ENCODE measurements around the gene CCNF. TPM values are rescaled to one million over a fixed set of nuclear protein-coding genes. Genes with fewer than 3 reads are reported as not detected.

The CCNF gene
- total RNA-seq, 1 experiment from 2014 or later, result 64.7 TPM

GRCh38 chr16:2484898-2485508, 55.8 kb downstream of the CCNF start:
- DNase-seq (ENCODE audit: low read depth), result no peak

GRCh38 chr16:2485811-2486507, 56.7 kb downstream of the CCNF start:
- DNase-seq (ENCODE audit: low read depth), result no peak

GRCh38 chr16:2486645-2487516, 57.6 kb downstream of the CCNF start:
- DNase-seq (ENCODE audit: low read depth), result no peak

GRCh38 chr16:2487517-2487842, 58.2 kb downstream of the CCNF start:
- DNase-seq (ENCODE audit: low read depth), result no peak

GRCh38 chr16:2487903-2488531, 58.8 kb downstream of the CCNF start:
- no peak for DNase-seq (ENCODE audit: low read depth)

- DNase-seq (ENCODE audit: low read depth), result no peak
Observed at GRCh38 chr16:2489581-2489980, 60.3 kb downstream of the CCNF start.

GRCh38 chr16:2490190-2491105, 61.2 kb downstream of the CCNF start:
- no peak for DNase-seq (ENCODE audit: low read depth)

- no peak for DNase-seq (ENCODE audit: low read depth)
Observed at GRCh38 chr16:2492292-2492691, 63.0 kb downstream of the CCNF start.

- DNase-seq (ENCODE audit: low read depth), result no peak
Observed at GRCh38 chr16:2493605-2494004, 64.4 kb downstream of the CCNF start.

GRCh38 chr16:2494616-2495015, 65.4 kb downstream of the CCNF start:
- no peak for DNase-seq (ENCODE audit: low read depth)

GRCh38 chr16:2495041-2495440, 65.8 kb downstream of the CCNF start:
- DNase-seq (ENCODE audit: low read depth), result no peak

- no peak for DNase-seq (ENCODE audit: low read depth)
Observed at GRCh38 chr16:2496223-2497115, 67.2 kb downstream of the CCNF start.

- DNase-seq (ENCODE audit: low read depth), result no peak
Observed at GRCh38 chr16:2497116-2497630, 67.9 kb downstream of the CCNF start.

- DNase-seq (ENCODE audit: low read depth), result no peak
Observed at GRCh38 chr16:2497695-2498484, 68.6 kb downstream of the CCNF start.

- no peak for DNase-seq (ENCODE audit: low read depth)
Observed at GRCh38 chr16:2498531-2499253, 69.4 kb downstream of the CCNF start.

- no peak for DNase-seq (ENCODE audit: low read depth)
Observed at GRCh38 chr16:2499454-2499853, 70.2 kb downstream of the CCNF start.

GRCh38 chr16:2499890-2500429, 70.7 kb downstream of the CCNF start:
- DNase-seq (ENCODE audit: low read depth), result no peak

- no peak for DNase-seq (ENCODE audit: low read depth)
Observed at GRCh38 chr16:2500430-2500917, 71.2 kb downstream of the CCNF start.

All from HT1080 (cell line).